HG03045 (cell line): ENCODE results near the gene FAAH2.
"Not testable (repeated sequence)": the region's sequence is repeated elsewhere in the genome, so short reads cannot be mapped to it uniquely, and the experiment has no call there.

ENCODE experiments used
- ATAC-seq: cut with Tn5 transposase; IDR thresholded peaks from one replicate; pipeline ENCODE4 v1.9.1; 2021; ENCODE audit warnings: mild to moderate bottlenecking, moderate library complexity; ENCODE audit not compliant: unreplicated experiment

The FAAH2 gene

DNA sequence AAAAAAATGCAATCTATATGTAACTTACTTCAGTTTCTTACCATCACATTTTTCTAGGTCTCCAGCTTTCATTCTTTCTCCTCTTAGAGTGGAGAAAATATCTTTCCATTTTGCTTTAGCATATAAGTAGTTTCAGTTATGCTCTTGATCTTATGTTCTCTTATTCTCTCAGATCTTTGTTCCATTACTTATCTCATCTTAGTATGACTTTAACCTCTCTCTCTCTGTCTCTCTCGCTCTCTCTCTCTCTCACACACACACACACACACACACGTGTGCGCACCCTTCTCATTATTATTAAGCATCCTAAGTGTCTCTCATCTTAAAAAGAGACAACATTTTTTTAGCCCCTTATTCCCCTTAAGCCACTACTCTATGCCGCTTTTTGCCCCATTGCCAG, 92.8 kb downstream of the FAAH2 start:
- ATAC-seq: no peak

DNA sequence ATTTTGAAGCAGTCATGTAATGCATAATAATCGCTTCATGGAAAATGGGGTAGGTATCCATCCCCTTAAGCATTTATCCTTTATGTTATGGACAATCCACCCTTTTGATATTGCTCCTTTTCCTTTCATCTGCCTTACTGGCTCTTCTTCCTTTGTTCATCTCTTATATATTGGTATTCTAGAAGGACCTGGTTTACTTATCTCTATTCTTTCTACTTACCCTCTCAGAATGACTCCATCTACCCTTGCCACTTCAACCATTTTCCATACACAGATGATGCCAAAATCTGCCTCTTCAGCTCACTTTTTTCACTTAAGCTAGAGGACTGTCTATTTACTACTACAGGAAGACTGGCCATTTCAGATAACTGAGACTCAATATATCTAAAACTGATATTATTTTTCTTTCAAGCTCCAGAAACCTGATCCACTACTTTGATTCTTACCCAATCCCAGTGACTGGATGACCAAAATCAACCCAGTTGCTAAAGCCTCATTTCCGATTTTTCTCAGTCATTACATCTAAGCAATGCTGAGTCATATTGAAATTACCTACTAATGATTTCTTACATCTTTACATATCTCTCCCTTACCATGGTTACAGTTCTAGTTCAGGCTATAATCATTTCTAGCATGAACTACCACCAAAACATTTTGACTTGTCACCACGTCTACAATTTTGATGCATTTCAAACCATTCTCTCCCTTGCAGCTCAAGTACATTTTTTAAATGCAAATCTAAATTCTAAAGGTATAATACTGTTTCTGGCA, 93.7 kb downstream of the FAAH2 start:
- no peak for ATAC-seq

DNA sequence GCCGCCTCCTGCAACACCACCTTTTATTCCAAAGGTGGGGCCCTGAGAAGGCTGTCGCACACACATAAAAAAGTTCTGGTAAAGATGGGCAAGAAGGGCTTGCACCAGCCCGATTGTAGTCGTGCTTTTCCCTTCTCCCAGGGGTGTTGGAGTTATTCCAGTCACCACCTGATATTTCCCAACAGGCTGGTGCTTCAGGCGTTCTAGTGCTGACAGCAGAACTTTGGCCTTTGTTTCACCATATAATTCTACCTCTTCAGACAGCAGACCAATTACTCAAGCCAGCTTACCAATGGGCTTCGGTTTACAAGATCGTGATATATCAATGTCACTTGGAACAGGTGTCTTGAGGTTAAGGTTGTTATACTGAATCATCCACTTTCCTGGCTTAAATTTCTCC, 107.7 kb downstream of the FAAH2 start:
- ATAC-seq: not testable (repeated sequence)

DNA sequence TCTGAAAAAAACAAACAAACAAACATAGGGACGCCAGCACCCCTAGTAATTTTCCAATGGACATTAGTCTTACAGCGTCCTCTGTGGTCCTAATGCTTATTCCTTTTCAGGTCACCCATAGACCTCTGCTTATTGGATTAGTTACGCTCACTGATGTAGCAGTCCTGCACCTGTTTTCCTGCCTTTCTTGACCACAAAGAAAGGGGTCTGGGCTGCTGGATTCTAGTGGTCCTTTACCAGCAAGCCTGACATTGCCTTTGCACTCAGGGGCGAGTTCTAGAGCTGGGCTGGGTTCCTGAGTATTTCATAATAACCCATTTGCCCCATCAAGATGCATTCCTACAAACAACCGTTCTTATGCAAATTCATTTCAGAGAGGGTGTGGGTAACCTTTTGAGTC, 116.7 kb downstream of the FAAH2 start:
- ATAC-seq: not testable (repeated sequence)

DNA sequence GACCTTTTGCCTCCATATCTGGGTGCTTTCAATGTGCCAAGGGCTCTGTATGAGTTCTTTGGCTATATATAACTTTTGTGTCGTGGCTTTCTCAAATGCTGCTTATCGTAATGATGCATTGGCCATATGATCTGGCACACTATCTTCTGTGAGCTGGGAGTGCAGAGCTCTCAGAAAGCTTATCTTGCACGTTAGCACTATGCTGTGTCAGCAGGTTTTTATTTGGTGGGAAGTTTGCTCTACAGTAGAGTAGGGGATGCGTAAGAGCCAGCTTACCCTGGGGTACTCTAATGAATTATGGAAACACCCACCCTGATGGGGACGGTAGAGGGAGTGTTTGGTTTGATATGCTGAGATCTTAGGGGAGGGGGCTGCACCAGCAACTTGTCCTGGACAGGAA, 119.6 kb downstream of the FAAH2 start:
- no peak for ATAC-seq

DNA sequence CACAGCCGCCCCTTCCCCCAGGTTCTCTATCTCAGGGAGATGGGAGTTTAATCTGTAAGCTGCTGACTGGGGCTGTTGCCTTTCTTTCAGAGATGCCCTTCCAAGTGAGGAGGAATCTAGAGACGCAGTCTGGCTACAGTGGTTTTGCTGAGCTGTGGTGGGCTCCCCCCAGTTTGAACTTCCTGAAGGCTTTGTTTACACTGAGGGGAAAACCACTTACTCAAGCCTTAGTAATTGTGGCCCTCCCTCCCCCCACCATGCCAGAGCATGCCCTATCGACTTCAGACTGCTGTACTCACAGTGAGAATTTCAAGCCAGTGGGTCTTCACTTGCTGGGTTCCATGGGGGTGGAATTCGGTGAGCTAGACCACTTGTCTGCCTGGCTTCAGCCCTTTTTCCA, 131.3 kb downstream of the FAAH2 start:
- no peak for ATAC-seq

DNA sequence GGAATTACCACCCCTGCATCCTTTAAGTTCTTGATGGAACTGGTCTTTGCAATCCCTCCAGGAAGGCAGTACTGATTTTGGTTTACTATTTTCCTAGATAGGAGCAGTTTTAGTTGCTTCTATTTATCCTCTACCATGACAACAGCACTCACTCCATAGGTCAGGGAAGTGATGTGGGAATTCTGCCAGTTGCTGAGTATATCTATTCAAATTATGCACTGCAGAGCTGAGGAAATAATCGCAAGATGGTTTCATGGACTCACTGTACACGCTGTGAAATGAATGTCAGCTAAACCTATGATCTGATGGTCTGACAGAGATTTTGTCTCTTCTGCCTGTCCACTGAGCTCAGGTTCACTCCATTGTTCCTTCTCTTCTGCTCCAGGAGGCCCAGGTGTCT, 135.8 kb downstream of the FAAH2 start:
- no peak for ATAC-seq

DNA sequence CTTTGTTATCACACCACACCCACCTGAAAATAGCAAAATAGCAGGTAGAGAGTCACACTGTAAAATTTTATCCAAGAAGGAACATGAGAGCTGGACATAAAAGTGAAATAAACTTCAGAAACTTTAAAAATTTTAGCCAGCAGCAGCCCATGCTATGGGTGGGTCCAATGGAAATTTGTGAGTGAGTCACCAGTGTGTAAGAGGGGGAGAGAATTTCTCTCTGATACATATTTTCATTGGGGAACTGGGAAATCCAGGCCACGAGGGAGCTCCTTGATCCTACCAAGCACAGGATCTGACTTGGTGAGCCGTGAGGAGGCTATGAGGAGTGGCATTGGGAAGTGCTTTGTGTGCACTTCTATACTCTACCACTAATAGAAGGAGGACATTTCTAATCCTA, 136.3 kb downstream of the FAAH2 start:
- no peak for ATAC-seq

DNA sequence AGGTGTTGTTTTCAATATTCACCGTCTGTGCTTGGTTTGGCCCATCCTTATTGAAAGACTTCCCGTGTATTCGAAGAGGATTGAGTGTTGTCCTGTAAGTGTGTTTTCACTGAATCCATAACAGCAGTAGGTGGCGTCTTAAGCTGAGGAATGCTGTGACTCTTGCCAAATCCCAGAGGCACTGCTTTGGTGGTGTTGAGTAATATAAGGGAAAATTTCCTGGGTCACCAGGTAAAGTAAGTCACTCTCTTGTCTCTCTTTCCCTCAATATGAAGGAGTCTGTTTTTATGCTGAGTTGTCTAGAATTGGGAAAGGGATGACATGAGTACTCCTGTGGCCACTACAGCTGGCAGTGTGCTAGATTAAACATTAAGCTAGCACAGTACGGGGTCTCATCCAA, 158.6 kb downstream of the FAAH2 start:
- no peak for ATAC-seq

DNA sequence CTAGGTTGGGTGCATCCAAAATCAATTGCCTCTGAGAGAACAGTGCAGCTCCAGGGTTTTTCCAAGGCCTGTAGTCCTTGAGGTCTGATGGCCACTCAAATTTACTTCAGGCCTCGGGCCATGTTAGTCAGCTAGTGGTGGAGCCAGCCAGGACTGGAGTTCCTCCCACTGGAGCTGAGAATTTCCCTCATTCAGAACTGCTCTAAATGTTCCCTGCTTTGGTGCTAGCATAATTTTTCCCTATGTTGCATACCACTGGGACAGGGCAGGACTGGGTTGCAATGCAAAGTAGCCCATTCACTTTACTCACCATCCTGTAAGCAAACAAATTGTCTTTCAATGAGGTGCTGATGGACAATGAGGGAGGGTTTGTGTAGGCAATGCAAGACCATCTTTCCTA, 159.3 kb downstream of the FAAH2 start:
- ATAC-seq: no peak

DNA sequence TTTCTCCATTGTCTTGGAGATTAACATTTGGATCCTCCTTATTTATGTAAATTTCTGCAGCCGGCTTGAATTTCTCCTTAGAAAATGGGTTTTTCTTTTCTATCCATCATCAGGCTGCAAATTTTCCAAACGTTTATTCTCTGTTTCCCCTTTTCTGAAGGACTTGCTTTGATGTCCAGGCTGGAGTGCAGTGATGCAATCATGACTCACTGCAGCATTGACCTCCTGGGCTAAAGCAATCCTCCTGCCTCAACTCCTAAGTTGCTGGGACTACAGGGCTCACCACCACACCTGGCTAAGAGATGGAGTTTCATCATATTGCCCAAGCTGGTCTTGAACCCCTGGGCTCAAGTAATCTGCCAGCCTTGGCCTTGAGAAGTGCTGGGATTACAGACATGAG, 161.3 kb downstream of the FAAH2 start:
- ATAC-seq: no peak

DNA sequence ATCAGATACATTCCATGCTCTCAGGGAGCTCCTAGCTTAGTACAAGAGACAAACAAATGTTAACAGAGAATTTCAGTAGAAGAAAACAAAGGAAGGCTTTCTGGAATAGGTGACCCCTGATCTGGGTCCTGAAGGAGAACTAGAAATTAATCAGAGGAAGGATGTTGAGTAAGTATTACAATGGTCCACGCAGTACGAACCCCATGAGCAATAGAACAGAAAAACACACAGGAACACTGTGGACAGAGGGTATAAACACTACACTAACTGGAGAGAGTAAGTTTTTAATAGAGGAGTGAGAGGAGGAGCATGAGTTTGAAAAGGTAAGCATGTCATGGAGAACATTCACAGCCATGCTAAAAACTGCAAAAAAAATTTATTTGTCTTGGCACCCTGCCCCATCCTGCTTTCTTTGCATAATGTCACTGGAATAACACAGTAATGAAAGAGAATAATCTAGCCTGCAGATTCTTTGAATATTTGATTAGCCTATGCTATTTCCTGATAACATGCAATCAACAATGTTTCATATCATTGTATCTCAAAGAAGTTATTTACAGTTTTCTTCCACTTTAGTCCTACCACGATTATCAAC, 165.0 kb downstream of the FAAH2 start:
- ATAC-seq: no peak

DNA sequence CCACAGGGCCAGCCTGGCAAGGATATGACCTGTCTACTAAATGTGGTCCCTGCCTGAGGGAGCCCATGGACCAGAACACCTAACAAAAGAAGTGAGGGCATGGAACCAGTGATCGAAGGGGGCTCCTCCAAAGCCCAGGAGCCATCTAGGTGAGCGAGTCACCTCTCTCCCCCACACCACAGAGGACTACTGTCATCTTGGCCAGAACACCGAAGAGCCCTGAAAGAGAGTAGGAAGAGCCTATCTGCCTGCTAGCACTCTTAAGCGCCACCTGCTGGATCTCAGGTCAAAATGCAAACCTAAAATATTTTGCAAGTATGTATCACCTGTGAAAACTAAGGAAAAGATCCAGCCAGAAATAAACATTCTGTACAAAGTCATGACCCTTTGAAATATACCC, 167.4 kb downstream of the FAAH2 start:
- no peak for ATAC-seq

DNA sequence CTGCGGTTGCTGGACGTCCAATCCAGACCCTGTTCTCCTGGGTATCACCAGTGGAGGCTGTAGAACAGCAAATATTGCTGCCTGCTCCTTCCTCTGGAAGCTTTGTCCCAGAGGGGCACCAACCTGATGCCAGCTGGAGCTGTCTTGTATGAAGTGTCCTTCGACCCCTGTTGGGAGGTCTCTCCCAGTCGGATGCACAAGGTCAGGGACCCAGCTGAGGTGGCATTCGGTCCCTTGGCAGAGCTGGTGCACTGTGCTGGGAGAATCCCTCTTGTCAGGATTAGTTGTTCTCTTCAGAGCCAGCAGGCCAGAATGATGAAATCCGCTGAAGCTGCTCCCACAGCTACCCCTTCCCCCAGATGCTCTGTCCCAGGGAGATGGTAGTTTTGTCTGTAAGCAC, 195.0 kb downstream of the FAAH2 start:
- no peak for ATAC-seq

DNA sequence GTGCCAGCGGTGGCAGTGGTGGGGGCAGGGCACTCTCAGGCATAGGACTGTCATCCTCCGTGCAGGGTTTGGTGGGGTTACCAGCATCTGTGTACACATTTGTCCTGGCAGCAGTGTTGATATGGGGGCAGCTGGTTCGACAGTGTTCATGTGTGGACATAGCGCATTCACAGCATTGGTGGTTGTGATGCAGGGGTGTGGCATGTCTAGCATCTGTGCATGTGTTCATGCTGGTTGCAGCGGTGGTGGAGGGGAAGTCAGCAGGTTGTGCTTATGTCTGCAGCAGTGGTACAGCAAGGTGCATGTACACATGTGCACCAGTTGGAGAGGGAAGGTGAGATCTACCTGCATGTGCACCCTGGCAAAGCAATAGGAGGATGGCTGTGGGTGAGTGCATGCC, 230.0 kb downstream of the FAAH2 start:
- ATAC-seq: no peak

DNA sequence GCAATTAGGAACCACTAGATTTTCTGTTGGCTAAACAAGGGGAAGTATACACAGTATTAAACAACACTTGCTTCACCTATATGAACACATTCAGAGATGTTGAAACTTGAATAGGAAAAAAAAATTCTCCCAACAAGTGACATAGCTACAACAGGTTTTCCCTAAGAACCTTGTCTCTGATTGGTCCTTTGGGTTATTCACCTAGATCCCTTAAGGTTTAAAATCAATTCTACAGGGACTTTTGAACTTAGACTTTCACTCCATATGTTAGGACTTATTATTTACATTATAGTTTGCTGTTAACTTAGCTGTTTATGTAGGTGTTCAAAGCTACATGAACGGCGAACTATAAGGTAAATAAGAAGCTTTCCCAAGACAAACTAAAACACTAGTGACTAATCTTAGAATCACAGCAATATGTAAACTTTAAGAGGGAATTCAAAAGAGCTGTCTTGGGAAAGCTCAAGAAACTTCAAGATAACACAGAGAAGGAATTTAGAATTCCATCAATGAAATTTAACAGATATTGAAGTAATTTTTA, 233.1 kb downstream of the FAAH2 start:
- no peak for ATAC-seq

DNA sequence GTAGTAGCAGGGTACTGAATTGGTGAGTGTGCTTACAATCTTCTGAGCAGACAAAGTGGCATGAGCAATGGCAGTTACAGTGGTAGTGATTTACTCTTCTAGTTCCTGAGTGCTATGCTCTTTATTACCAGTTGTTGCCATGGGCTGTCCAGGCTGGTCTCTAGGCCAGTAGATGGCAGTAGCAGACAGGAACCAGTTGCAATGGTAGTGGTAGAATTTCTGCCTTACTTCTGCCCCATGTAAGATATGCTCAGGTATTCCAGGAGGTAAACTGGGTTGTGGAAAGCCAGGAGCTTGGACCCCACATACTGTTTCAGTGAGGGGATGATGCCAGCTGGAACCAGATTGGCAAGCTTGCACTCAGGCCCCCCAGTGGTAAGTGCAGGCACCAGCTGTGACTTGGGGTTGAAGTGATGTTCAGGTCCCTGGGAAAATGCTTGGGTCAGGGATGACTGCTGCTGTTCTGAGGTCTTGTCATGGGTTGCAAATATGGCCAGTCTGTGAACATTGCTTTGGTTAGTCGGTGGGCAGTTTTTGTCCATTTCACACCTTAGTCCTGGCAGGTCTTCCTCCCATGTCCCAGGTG, 242.3 kb downstream of the FAAH2 start:
- no peak for ATAC-seq
